Large intestine (tissue), 12 donors: ENCODE measurements around the gene FBP1. TPM values are rescaled to one million over a fixed set of nuclear protein-coding genes. Genes with fewer than 3 reads are reported as not detected.

Experiments used
- DNase-seq, 2 donors: peaks; one replicate each; pipeline versions ENCODE4 v3.0.0 to v3.0.0-alpha.2; 2013
- H3K27ac ChIP-seq: one replicate; pipeline ENCODE4 v1.5.1; 2013; ENCODE audit warnings: low read length
- H3K27me3 ChIP-seq: 2 replicates; pipeline ENCODE4 v1.6.1; 2013; ENCODE audit warnings: low read length; ENCODE audit not compliant: control insufficient read depth, insufficient read depth
- H3K36me3 ChIP-seq: 2 replicates; pipeline ENCODE4 v1.6.1; 2013; ENCODE audit warnings: low read length; ENCODE audit not compliant: control insufficient read depth, insufficient read depth
- H3K4me1 ChIP-seq: one replicate; pipeline ENCODE4 v1.6.1; 2013; ENCODE audit warnings: low read length; ENCODE audit not compliant: control insufficient read depth, insufficient read depth
- H3K4me3 ChIP-seq: one replicate; pipeline ENCODE4 v1.5.1; 2013; ENCODE audit warnings: low read length
- H3K9me3 ChIP-seq: one replicate; pipeline ENCODE4 v1.6.1; 2013; ENCODE audit warnings: mild to moderate bottlenecking, low read depth, low read length, moderate library complexity; ENCODE audit not compliant: control insufficient read depth
- WGBS: methylation state at CpG from one replicate; pipeline ENCODE4 v1.1.5; 2013; ENCODE audit warnings: low lambda C conversion rate; ENCODE audit not compliant: insufficient coverage; 5-methylcytosine and 5-hydroxymethylcytosine counted together
- long read RNA-seq, 11 donors: transcript quantifications; one replicate each; lab custom pipeline, GENCODE V29; 2026
- polyA plus RNA-seq: library from polyadenylated mRNA; unstranded; fragments of 120-200 nt; gene quantifications from one replicate; pipeline ENCODE4 v1.2.1, GENCODE V29; 2013

FBP1 gene
- 259 TPM for polyA plus RNA-seq
- long read RNA-seq, donor 1, transcript FBP1-201 (7 exons, 1,462 nt), result major isoform, 46 of 84 reads
- long read RNA-seq, donor 1, partial matches to known transcripts, result 38 of 84 reads
- long read RNA-seq, donor 1, other reads (novel, unspliced or antisense), result 0 of 84 reads
- long read RNA-seq, donor 2, transcript FBP1-201 (7 exons, 1,462 nt), result major isoform, 156 of 201 reads
- long read RNA-seq, donor 2, partial matches to known transcripts, result 45 of 201 reads
- long read RNA-seq, donor 2, other reads (novel, unspliced or antisense), result 0 of 201 reads
- long read RNA-seq, donor 3, result 0 reads
- long read RNA-seq, donor 4, transcript FBP1-201 (7 exons, 1,462 nt), result major isoform, 14 of 20 reads
- long read RNA-seq, donor 4, partial matches to known transcripts, result 6 of 20 reads
- long read RNA-seq, donor 4, other reads (novel, unspliced or antisense), result 0 of 20 reads
- long read RNA-seq, donor 5, transcript FBP1-201 (7 exons, 1,462 nt), result major isoform, 19 of 29 reads
- long read RNA-seq, donor 5, partial matches to known transcripts, result 10 of 29 reads
- long read RNA-seq, donor 5, other reads (novel, unspliced or antisense), result 0 of 29 reads
- long read RNA-seq, donor 6, transcript FBP1-201 (7 exons, 1,462 nt), result major isoform, 83 of 123 reads
- long read RNA-seq, donor 6, partial matches to known transcripts, result 40 of 123 reads
- long read RNA-seq, donor 6, other reads (novel, unspliced or antisense), result 0 of 123 reads
- long read RNA-seq, donor 7, transcript FBP1-201 (7 exons, 1,462 nt), result major isoform, 15 of 23 reads
- long read RNA-seq, donor 7, partial matches to known transcripts, result 8 of 23 reads
- long read RNA-seq, donor 7, other reads (novel, unspliced or antisense), result 0 of 23 reads
- long read RNA-seq, donor 8, transcript FBP1-201 (7 exons, 1,462 nt), result major isoform, 127 of 173 reads
- long read RNA-seq, donor 8, partial matches to known transcripts, result 46 of 173 reads
- long read RNA-seq, donor 8, other reads (novel, unspliced or antisense), result 0 of 173 reads
- long read RNA-seq, donor 9, transcript FBP1-201 (7 exons, 1,462 nt), result major isoform, 35 of 61 reads
- long read RNA-seq, donor 9, partial matches to known transcripts, result 15 of 61 reads
- long read RNA-seq, donor 9, other reads (novel, unspliced or antisense), result 11 of 61 reads
- long read RNA-seq, donor 10, transcript FBP1-201 (7 exons, 1,462 nt), result major isoform, 131 of 190 reads
- long read RNA-seq, donor 10, partial matches to known transcripts, result 58 of 190 reads
- long read RNA-seq, donor 10, other reads (novel, unspliced or antisense), result 0 of 190 reads
- long read RNA-seq, donor 11, transcript FBP1-201 (7 exons, 1,462 nt), result major isoform, 86 of 108 reads
- long read RNA-seq, donor 11, partial matches to known transcripts, result 22 of 108 reads
- long read RNA-seq, donor 11, other reads (novel, unspliced or antisense), result 0 of 108 reads

DNA sequence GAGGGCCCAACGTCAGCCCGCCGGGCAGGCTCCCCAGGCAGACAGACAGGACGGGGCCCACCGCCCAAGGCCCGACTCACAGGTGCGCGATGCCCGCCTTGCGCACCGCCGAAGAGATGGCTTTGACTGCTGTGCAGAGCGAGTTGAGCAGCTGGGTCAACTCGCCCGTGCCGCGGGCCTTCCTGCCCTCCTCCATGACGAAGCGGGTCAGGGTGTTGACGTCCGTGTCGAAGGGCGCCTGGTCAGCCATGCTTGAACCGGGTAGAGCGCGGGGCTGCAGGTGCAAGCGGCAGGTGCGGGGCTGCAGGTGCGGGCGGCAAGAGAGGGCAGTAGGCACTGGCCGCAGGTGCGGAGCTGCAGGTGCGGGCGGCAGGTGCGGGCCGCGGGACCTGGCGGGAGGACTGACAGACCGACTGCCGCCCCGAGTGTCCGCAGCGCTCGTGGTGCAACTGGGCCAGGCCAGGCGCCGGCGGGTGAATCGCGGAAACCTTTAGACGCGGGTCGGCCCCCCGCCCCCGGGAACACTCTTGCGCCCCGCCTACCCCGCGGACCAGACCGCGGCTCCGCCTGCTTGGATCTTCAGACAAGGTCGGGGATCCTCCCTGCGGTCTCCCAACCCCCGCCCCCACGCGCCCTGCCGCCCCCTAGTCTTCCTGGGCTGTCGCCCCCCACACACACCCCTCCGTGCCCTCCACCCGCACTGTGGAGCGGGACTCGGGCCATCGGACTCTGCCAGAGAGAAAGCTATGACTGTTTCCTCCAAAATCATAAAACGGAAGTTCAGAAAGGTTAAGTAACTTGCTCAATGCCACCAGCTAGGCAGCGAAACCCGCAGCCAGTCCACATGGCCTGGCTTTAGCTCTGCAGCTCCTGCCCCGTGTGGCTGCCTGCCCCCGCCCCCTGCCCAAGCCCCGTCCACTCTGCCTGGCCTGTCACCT, at the start of gene FBP1:
FBP1 (minus strand) TSS at position 458 of the 938 bp plus-strand sequence; CDS start at position 250, 208 bp downstream.
- Histone ChIP-seq H3K4me3 (peak within 1 kb of the TSS; percentile 82), H3K36me3 (no peaks in the 10 kb centered on the region), H3K4me1 (peaks cover 7% of the 10 kb centered on the region), H3K9me3 (no peaks in the 10 kb centered on the region), H3K27ac (peak within 1 kb of the TSS; percentile 54), H3K27me3 (peaks cover 9% of the 10 kb centered on the region)
- whole genome bisulfite sequencing, result no CpG with 5 or more reads among the region's 79 CpGs
- DNase-seq, result peak; percentile 66 to 86

DNA sequence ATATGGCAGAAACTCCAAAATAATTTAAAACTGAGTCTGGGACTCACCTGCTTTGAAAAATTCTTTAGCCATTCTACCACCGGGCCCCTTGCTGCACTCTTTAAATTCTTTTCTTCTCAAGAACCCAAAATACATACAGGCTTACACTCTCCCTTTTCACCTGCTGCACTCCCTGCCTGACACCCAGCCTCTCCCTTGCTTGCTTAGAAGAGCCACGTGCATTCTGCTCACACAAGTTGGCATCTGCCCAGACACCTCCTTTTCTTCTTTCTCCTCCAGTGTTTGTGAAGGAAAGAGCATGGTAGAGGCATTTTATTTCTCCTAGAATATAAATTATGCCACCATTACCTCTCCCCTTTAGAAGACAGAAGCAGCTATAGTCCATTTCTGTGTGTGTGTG, 48.1 kb upstream of the FBP1 start:
- H3K27ac ChIP-seq, result no peak overlapping the region
- H3K36me3 ChIP-seq, result no peaks in the 10 kb centered on the region
- no peaks in the 10 kb centered on the region for H3K9me3 ChIP-seq
- no peak overlapping the region for H3K4me3 ChIP-seq
- 100% methylated on average over 1 of the region's 2 CpGs for WGBS
- H3K4me1 ChIP-seq, result peaks cover 7% of the 10 kb centered on the region
- no peak for DNase-seq
- no peaks in the 10 kb centered on the region for H3K27me3 ChIP-seq

DNA sequence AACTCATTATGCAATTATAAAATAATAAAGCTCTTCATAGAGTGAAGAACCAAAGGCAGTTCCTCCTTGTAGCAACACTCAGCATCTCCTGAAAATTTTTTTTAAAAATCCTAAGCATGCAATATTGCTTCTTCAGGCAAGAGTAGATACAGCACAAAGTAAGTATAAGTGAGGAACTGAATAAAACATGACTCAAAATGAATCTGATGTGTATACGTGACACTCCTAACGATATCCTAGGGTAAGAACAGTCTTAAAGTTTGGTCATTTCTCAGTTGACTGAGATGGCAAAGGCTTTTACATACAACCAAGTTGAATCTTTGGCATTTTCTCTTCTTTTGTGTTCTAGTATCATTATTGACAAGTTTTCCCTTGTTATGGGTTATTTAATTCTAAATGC, 46.0 kb upstream of the FBP1 start:
- Histone ChIP-seq H3K27me3 (no peaks in the 10 kb centered on the region), H3K4me1 (peaks cover 10% of the 10 kb centered on the region), H3K27ac (no peak overlapping the region), H3K9me3 (no peaks in the 10 kb centered on the region), H3K36me3 (no peaks in the 10 kb centered on the region), H3K4me3 (no peak overlapping the region)
- WGBS, result no CpG with 5 or more reads among the region's 2 CpGs
- no peak for DNase-seq

DNA sequence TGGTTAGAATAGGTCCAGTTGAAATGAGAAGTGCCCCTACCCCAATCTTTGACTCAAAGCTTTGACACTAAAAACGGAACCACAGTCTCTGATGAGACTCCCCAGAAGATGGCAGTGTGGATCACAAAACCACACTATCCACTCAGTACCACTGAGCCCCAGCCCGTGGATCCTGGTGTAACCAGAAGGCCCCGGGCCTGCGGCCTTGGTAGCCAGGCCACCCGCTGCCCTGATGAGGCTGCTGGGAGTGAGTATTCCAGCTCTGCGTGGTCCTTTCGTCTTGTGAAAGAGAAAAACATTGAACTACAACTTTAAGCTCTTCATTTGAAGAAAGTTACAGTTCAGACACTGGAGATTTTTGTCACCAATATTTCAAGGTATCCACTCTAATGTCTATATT, 42.2 kb upstream of the FBP1 start:
- no peaks in the 10 kb centered on the region for H3K27me3 ChIP-seq
- H3K9me3 ChIP-seq, result no peaks in the 10 kb centered on the region
- H3K4me1 ChIP-seq, result peaks cover 7% of the 10 kb centered on the region
- no peak overlapping the region for H3K27ac ChIP-seq
- no peak overlapping the region for H3K4me3 ChIP-seq
- WGBS, result no CpG with 5 or more reads among the region's 7 CpGs
- H3K36me3 ChIP-seq, result no peaks in the 10 kb centered on the region
- peak; percentile 49 to 61 for DNase-seq

DNA sequence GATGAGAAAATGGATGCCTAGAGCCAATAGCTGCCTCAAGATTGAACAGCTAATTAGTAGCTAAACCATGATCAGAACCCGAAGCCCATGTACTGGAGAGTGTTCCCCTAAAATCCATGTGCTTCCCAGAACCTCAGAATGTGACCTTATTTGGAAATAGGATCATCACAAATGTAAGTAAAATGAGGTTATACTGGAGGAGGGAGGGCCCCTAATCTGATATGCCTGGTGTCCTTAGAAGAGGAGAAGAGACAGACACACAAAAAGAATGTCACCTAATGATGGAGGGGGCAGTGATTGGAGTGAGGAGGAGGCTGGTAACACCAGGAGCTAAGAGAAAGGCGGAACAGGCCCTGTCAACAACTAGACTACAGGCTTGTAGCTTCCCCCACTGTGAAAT, 41.3 kb upstream of the FBP1 start:
- WGBS, result no CpG with 5 or more reads among the region's 2 CpGs
- Histone ChIP-seq H3K36me3 (no peaks in the 10 kb centered on the region), H3K27ac (no peak overlapping the region), H3K27me3 (no peaks in the 10 kb centered on the region), H3K9me3 (no peaks in the 10 kb centered on the region), H3K4me3 (no peak overlapping the region), H3K4me1 (peaks cover 3% of the 10 kb centered on the region)
- DNase-seq, result no peak

DNA sequence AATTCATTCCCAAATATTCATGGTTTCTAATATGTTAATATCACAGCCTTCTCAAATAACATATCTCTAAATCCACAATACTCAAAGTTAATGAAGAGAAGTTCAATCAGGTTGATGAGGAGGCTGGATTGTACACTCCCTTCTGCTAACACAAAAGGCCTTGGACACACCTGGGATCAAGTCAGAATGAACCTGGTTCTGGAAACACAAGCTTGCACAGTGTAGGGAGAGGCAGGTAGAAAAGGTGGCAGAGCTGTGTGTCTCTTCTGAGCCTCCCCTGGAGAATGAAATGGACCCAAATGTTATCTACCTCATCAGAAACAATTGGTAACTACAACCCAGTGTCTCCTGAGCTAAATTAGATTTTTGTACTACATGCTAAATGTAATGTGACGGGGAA, 40.7 kb upstream of the FBP1 start:
- Histone ChIP-seq H3K27ac (no peak overlapping the region), H3K4me1 (peaks cover 3% of the 10 kb centered on the region), H3K27me3 (no peaks in the 10 kb centered on the region), H3K9me3 (no peaks in the 10 kb centered on the region), H3K36me3 (no peaks in the 10 kb centered on the region), H3K4me3 (no peak overlapping the region)
- WGBS, result 100% methylated on average over 1 of the region's 1 CpG
- DNase-seq, result no peak

DNA sequence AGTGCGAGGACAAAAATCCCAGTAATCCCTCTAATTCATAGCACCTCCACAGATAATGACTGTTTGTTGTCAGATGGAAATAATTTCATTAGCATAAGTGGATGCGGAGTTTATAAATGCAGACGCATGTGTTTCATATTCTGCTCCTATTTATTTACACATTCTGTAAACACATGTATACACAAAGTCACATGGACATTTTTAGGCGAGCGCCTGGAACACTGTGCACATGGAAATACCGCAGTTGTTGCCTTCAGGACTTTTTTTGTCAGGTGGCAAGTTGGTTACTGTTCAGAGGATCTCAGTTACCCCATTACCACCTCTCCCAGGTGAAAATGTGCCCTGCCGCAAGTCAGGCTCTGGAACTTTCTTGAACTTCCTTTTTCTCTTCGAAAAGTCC, 40.3 kb upstream of the FBP1 start:
- DNase-seq, result no peak
- 82% methylated on average over 2 of the region's 8 CpGs for WGBS
- Histone ChIP-seq H3K4me1 (peaks cover 3% of the 10 kb centered on the region), H3K36me3 (no peaks in the 10 kb centered on the region), H3K27ac (no peak overlapping the region), H3K27me3 (no peaks in the 10 kb centered on the region), H3K9me3 (no peaks in the 10 kb centered on the region), H3K4me3 (no peak overlapping the region)

DNA sequence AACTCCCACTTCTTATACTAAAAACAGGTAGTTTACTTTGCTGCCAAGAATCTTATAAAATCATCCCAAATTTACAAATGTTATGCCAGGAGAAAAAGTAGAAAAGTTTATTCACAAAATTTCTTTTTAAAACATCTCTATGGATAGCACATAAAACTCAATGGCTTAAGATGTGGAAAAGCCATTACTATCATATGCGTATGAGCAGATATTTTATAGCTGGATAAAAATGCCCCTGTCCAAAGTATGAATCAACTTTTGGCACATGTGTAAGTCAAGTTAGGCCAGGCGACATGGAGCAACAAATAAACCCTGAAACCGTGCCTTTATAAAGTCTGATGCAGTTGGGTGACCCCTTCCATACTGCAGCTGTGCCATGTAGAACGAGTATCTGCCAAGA, 38.6 kb upstream of the FBP1 start:
- H3K27me3 ChIP-seq, result no peaks in the 10 kb centered on the region
- no CpG with 5 or more reads among the region's 4 CpGs for WGBS

DNA sequence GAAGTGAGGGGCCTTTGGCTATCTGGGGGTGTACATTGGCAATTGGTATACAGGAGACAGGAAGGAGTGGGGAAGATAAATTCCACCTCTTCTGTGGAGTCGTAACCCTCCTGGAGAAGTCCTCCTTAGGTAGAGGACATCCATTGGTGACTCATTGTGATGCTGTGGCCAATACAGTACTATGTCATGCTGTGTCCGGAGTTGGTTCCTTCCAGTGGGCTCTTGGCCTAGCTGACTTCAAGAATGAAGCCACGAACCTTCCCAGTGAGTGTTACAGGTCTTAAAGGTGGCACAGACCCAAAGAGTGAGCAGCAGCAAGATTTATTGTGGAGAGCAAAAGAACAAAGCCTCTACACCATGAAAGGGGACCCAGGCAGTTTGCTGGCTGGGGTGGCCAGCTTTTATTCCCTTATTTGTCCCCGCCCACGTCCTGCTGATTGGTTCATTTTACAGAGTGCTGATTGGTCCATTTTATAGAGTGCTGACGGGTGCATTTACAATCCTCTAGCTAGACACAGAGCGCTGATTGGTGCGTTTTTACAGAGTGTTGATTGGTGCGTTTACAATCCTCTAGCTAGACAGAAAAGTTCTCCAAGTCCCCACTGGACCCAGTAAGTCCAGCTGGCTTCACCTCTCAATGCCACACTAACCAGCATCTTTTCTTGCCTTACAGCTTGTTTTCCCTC, 37.3 kb upstream of the FBP1 start:
- no CpG with 5 or more reads among the region's 9 CpGs for WGBS

More for the DNA sequence above, 38.6 kb upstream of the FBP1 start:
- Histone ChIP-seq H3K9me3 (no peaks in the 10 kb centered on the region), H3K36me3 (no peaks in the 10 kb centered on the region), H3K27ac (no peak overlapping the region), H3K4me3 (no peak overlapping the region), H3K4me1 (peaks cover 5% of the 10 kb centered on the region)
- DNase-seq, result no peak

More for the DNA sequence above, 37.3 kb upstream of the FBP1 start:
- no peak for DNase-seq
- H3K27ac ChIP-seq, result no peak overlapping the region
- H3K4me3 ChIP-seq, result no peak overlapping the region
- H3K4me1 ChIP-seq, result peaks cover 4% of the 10 kb centered on the region
- no peaks in the 10 kb centered on the region for H3K36me3 ChIP-seq
- no peaks in the 10 kb centered on the region for H3K9me3 ChIP-seq
- no peaks in the 10 kb centered on the region for H3K27me3 ChIP-seq
